NCI-H2196 (cell line): ENCODE data around the gene STARD3NL.
A peak's percentile ranks its signal among the peaks of the same experiment; 100 is the strongest.

Experiments
- DNase-seq: peaks from one replicate; lab custom pipeline; 2025; ENCODE audit not compliant: unreplicated experiment; lab: John Stamatoyannopoulos, UW

The STARD3NL gene

DNA sequence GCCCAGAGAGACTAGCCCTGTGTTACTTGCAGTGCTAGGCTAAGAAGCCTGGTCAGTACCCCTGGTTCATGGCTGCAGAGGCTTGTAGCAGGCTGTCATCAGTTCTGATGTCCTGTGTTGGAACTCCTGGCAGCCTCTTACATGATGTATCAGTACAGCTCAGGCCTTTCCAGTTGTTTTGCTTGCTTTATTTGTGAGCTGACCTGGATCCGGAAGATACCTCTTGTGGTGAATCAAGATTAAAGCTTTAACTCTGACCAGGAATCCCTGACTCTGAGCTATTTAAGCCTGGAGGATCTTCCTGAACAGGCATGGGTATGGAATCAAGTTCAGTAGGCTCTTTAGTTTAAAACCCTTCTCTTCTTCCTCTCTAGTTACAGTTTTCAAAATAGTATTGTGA is 4.4 kb downstream of the STARD3NL start:
- no peak for DNase-seq

- DNase-seq = no peak
Measured at GRCh38 chr7:38185395-38186307, 7.6 kb downstream of the STARD3NL start.

- DNase-seq = no peak
Measured at GRCh38 chr7:38186593-38187314, 8.7 kb downstream of the STARD3NL start.

GRCh38 chr7:38187794-38188440 is 9.9 kb downstream of the STARD3NL start:
- DNase-seq = no peak

DNA sequence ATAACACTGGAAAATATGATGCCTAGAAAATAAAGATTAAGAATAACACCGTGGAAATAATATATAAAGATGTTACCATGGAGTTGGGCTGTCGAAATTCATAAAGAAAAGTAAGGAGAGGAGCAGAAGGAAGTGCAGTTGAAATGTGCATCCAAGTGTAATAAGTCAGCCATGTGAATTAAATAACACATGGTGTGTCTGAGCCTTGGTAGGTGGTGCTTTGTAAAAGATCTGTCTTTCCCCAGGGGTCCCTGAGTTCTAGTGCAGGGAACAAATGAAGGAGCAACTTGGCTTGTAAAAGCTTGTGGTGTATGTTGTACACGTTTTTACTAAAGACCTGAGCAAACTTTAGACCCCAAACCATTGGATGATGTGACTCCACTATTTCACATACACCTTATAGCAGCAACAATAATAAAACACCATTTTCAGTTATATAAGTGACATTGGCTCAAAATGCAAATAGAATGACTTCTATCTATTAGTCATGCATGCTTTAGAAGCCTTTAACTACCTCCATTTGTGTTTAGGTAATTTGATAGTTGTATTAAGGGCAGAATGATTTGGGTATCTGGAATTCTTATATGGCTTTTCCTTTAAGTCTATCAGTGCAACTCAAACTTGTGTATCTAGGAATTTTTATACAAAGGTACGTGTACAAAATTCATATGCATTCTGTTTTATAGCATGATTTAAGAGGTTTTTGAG is 11.3 kb downstream of the STARD3NL start:
- DNase-seq = no peak

DNA sequence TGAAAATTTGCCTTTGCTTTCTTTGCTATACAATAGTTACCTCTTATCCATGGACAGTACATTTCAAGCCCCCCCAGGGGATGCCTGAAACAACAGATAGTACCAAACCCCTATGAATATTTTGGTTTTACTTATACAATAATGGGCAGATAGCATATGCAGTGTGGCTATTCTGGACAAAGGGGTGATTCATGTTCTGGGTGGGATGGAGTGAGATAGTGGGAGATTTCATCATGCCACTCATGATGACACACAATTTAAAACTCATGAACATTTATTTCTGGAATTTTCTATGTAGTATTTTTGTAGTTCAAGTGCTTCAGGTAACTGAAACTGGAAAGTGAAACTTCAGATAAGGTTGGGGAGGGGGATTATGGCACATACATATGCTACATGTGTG is 12.0 kb downstream of the STARD3NL start:
- no peak for DNase-seq

- DNase-seq = no peak
Measured at GRCh38 chr7:38191791-38192190, 13.7 kb downstream of the STARD3NL start.

DNA sequence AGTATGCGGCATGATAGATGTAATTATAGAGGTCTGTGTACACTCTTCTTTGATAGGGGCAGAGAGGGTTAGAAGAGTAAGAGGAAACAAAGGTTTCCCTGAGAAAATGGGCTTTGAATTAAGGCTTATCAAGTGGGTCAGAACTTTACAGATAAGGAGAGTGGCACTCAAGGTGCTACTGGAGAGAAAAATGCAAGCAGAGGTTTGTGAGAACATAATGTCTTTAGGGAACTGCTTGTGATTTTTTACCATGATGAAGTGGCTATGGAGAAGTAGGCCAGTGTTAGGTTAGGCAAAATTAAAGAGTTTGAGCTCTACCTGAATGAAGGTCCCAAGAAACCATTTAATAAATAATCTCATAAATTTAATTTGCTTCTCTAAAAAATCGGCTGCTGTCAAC is 14.3 kb downstream of the STARD3NL start:
- DNase-seq = no peak

DNA sequence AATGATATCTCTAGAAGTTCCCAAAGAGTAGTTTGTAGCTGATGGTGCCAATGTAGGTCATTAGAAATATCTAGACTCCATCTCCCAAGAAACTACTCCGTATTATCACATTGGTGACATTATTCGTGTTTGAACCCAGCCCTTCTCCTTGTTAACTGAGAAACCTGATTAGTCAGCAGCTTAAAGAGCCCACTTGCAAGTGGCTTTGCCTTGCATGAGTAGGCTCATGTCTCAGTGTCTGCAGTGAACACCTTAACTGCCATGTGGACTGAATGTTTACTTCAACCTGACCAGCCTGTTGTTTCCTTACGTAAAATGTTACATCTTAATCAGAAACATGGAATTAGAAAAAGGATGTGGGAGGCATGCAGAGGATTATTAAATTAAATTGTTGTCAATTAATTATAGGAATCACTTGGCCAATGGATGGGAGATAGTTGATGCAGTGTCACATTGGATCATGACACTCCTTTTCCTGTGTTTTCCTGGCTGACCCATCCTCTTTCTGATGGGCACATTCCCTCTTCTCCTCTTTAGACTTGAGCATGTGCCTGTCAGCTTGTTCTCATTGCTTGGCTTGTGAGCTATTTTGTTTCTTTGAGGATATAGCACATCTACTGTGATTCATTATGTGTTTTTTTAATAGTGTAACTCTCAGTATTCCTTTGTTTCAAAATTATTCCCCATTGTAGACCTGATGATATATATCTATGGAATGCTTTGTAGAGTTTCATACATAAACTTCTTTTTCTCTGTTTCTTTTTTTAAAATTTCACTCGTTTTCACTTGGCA is 18.0 kb downstream of the STARD3NL start:
- DNase-seq = no peak

DNA sequence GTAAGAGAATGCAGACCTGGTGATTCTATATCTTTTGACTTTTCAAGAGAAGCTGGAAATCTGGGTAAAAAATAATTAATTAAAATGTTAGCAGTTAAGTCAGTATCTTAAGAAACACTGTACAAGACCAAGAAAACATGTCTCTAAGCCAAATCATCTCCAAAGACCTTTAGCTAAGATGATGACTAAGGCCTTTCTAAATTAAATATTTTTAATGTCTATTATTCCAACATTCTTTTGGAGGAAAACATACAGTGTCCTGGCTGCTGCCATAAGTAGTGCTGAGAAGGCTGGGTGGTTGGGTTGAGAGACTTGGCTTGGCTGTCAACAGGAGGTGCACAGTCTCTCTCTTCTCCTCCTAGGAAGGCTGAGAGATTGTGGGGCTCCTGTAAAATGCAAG is 20.3 kb downstream of the STARD3NL start:
- no peak for DNase-seq

DNA sequence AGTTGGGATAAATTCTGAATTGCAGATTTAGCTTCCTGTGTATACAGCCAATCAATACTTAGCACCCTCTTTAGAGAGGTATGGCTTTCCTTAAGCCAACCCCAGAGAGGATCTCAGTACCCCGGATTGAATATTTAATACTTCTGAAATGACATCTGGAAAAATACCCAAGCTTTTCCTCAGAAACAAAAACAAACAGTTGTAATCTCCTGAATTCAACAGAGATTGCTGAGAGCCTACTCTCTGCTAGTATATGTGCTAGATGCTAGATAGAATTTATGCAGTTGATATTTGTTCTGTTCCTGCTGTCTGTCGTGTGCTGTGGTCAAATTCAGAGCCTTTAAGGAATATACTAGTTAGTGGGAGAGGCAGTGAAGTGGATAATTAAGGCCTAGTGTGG is 21.1 kb downstream of the STARD3NL start:
- no peak for DNase-seq

DNA sequence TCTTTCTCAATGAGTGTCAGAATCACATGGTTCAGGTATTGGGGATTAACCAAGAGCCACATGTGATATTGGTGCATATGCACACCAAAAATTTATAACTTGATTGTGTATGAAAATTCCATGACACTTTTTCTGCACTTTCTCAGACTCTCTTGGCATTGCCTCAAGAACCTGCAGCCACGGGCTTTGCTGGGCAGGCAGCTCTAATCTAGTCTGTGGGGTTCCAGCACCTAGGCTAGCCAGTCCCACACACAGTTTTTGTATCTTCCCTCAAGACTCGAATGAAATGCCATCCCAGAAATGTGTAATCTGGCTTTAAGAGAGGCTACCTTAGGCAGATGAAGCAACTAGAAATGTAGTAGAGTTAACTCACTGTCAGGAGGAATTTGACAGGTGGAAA is 21.7 kb downstream of the STARD3NL start:
- no peak for DNase-seq

GRCh38 chr7:38206071-38206470 is 28.0 kb downstream of the STARD3NL start:
- DNase-seq = no peak

- no peak for DNase-seq
Measured at GRCh38 chr7:38207843-38208242, 29.8 kb downstream of the STARD3NL start.

GRCh38 chr7:38211486-38211885 is 33.4 kb downstream of the STARD3NL start:
- DNase-seq = no peak

DNA sequence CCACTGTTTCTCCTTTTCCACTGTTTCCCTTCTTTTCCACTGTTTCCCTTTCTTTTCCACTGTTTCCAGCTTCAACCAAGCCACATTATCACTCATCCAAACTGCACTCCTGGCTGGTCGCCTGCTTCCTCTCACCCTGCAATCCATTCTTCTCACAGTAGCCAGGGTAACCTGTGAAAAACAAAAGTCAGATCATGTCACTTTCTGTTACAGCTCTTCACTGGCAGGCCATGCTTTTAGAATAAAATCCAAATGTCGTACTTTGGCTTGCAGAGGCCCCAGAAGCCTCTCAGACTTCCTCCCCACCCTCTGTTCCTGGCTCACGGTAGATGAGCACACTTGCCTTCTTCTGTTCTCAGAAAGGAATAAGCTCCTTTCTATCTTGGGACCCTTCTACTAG is 33.9 kb downstream of the STARD3NL start:
- no peak for DNase-seq

- DNase-seq = no peak
Measured at GRCh38 chr7:38215115-38215514, 37.1 kb downstream of the STARD3NL start.

- DNase-seq = peak; percentile 36
Measured at GRCh38 chr7:38215735-38216670, 38.0 kb downstream of the STARD3NL start.

GRCh38 chr7:38217672-38218071 is 39.6 kb downstream of the STARD3NL start:
- no peak for DNase-seq
